HS-27A (cell line): ENCODE data around the gene SSTR5.
"Not testable (repeated sequence)": the region's sequence is repeated elsewhere in the genome, so short reads cannot be mapped to it uniquely, and the experiment has no call there.

Source experiments
- DNase-seq: peaks from one replicate; pipeline ENCODE4 v3.0.0-alpha.2; 2012; ENCODE audit warnings: low read depth, missing footprints

Gene SSTR5

GRCh38 chr16:1072526-1073261 lies at the start of gene SSTR5:
Gene SSTR5 (plus strand): TSS chr16:1072747. CDS start chr16:1078869, 6,122 bp downstream.
- DNase-seq: no peak

- no peak for DNase-seq
These were observed 48.4 kb upstream of the SSTR5 start for GRCh38 chr16:1024138-1024537.

GRCh38 chr16:1025183-1025809 lies 47.3 kb upstream of the SSTR5 start:
- not testable (repeated sequence) for DNase-seq

- DNase-seq: no peak
These were observed 46.3 kb upstream of the SSTR5 start for GRCh38 chr16:1026057-1026783.

GRCh38 chr16:1026784-1027500 lies 45.6 kb upstream of the SSTR5 start:
- DNase-seq: no peak

GRCh38 chr16:1027501-1027815 lies 45.1 kb upstream of the SSTR5 start:
- no peak for DNase-seq

GRCh38 chr16:1028056-1028455 lies 44.5 kb upstream of the SSTR5 start:
- no peak for DNase-seq

- DNase-seq: no peak
These were observed 43.9 kb upstream of the SSTR5 start for GRCh38 chr16:1028524-1029258.

- no peak for DNase-seq
These were observed 43.3 kb upstream of the SSTR5 start for GRCh38 chr16:1029259-1029545.

GRCh38 chr16:1030473-1030901 lies 42.1 kb upstream of the SSTR5 start:
- DNase-seq: no peak

- DNase-seq: no peak
These were observed 40.9 kb upstream of the SSTR5 start for GRCh38 chr16:1031666-1032065.

GRCh38 chr16:1032607-1033006 lies 39.9 kb upstream of the SSTR5 start:
- no peak for DNase-seq

GRCh38 chr16:1033128-1033679 lies 39.3 kb upstream of the SSTR5 start:
- no peak for DNase-seq

- no peak for DNase-seq
These were observed 38.1 kb upstream of the SSTR5 start for GRCh38 chr16:1034230-1035065.

GRCh38 chr16:1035066-1035415 lies 37.5 kb upstream of the SSTR5 start:
- no peak for DNase-seq

GRCh38 chr16:1036166-1036565 lies 36.4 kb upstream of the SSTR5 start:
- DNase-seq: no peak

GRCh38 chr16:1036726-1037393 lies 35.7 kb upstream of the SSTR5 start:
- no peak for DNase-seq

GRCh38 chr16:1037394-1038257 lies 34.9 kb upstream of the SSTR5 start:
- no peak for DNase-seq

GRCh38 chr16:1038932-1039331 lies 33.6 kb upstream of the SSTR5 start:
- no peak for DNase-seq
